Colonic mucosa (tissue), 4 donors: ENCODE results near the gene TBX22. TPM values are rescaled to one million over a fixed set of nuclear protein-coding genes. Genes with fewer than 3 reads are reported as not detected.
"Not testable (repeated sequence)": the region's sequence is repeated elsewhere in the genome, so short reads cannot be mapped to it uniquely, and the experiment has no call there.

ENCODE experiments used
- DNase-seq: peaks from one replicate; pipeline ENCODE4 v3.0.0-alpha.2; 2020
- H3K27ac ChIP-seq: fragments of 200-600 bp; one replicate; pipeline ENCODE4 v1.8.0; 2021
- H3K27me3 ChIP-seq: fragments of 200-600 bp; one replicate; pipeline ENCODE4 v1.8.0; 2021
- H3K36me3 ChIP-seq: fragments of 200-600 bp; one replicate; pipeline ENCODE4 v1.8.0; 2021
- H3K4me1 ChIP-seq: fragments of 200-600 bp; one replicate; pipeline ENCODE4 v1.8.0; 2021; ENCODE audit warnings: mild to moderate bottlenecking
- H3K4me3 ChIP-seq: fragments of 200-600 bp; one replicate; pipeline ENCODE4 v1.8.0; 2021
- H3K9ac ChIP-seq, 2 donors: one replicate each; pipeline ENCODE4 v1.7.0; 2013; ENCODE audit warnings: control low read depth in 2 of 2, low read depth in 2 of 2, low read length in 2 of 2
- H3K9me3 ChIP-seq: fragments of 200-600 bp; one replicate; pipeline ENCODE4 v1.8.0; 2021
- intact Hi-C: fragments of 100-400 bp; cut with DNase I; formaldehyde crosslinking; loops from one replicate; pipeline ENCODE4 v1.14.1; 2022
- total RNA-seq, 2 donors: library from RNA; stranded (reverse); fragmentation: NEBNext Ultra II Directional in 1 of 2; extraction: Animal tissue kit (Norgen Biotek cat#: 25700) in 1 of 2; gene quantifications; one replicate each; pipeline ENCODE4 v1.2.1, GENCODE V29; 2021
- TF ChIP-seq, protein P1 (sequence below): fragments of 200-600 bp; IDR thresholded peaks from one replicate; pipeline ENCODE4 v1.8.0; 2022; ENCODE audit warnings: antibody characterized with exemption, mild to moderate bottlenecking
- donor health status: healthy.
- donor health status: DM: no; HTN: no; CAD: no.
- donor health status: DM: no; HTN: no; CAD: no.

The TBX22 gene
- total RNA-seq, 2 donors from 2014 or later = not detected

DNA sequence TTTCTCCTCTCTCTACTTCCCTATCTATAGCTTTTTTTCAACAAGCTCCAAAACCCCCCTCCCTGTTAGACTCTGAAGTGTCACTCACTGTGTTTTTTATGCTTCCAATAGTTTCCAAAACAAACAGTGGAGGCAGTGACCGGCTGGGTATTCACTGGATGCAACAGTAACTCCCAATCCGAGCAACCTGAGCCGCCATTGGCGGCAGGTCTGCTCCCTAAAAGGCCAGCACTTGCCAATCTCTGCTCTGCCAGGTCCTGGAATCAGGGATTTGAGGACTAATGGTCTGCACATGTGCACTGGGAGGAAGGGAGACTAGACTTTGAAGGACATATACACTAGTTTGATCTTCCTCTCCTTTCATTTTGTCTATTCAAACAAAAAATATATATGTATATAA lies 7.1 kb downstream of the TBX22 start:
- no peaks in the 10 kb centered on the region for H3K27me3 ChIP-seq
- H3K4me3 ChIP-seq = no peak overlapping the region
- intact Hi-C loops = no loop called here
- no peaks in the 10 kb centered on the region for H3K4me1 ChIP-seq
- DNase-seq = no peak
- no peak overlapping the region for H3K9ac ChIP-seq
- no peak overlapping the region for H3K27ac ChIP-seq
- TF ChIP-seq, protein P1, sequence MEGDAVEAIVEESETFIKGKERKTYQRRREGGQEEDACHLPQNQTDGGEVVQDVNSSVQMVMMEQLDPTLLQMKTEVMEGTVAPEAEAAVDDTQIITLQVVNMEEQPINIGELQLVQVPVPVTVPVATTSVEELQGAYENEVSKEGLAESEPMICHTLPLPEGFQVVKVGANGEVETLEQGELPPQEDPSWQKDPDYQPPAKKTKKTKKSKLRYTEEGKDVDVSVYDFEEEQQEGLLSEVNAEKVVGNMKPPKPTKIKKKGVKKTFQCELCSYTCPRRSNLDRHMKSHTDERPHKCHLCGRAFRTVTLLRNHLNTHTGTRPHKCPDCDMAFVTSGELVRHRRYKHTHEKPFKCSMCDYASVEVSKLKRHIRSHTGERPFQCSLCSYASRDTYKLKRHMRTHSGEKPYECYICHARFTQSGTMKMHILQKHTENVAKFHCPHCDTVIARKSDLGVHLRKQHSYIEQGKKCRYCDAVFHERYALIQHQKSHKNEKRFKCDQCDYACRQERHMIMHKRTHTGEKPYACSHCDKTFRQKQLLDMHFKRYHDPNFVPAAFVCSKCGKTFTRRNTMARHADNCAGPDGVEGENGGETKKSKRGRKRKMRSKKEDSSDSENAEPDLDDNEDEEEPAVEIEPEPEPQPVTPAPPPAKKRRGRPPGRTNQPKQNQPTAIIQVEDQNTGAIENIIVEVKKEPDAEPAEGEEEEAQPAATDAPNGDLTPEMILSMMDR = no peak
- no peaks in the 10 kb centered on the region for H3K9me3 ChIP-seq
- no peaks in the 10 kb centered on the region for H3K36me3 ChIP-seq

DNA sequence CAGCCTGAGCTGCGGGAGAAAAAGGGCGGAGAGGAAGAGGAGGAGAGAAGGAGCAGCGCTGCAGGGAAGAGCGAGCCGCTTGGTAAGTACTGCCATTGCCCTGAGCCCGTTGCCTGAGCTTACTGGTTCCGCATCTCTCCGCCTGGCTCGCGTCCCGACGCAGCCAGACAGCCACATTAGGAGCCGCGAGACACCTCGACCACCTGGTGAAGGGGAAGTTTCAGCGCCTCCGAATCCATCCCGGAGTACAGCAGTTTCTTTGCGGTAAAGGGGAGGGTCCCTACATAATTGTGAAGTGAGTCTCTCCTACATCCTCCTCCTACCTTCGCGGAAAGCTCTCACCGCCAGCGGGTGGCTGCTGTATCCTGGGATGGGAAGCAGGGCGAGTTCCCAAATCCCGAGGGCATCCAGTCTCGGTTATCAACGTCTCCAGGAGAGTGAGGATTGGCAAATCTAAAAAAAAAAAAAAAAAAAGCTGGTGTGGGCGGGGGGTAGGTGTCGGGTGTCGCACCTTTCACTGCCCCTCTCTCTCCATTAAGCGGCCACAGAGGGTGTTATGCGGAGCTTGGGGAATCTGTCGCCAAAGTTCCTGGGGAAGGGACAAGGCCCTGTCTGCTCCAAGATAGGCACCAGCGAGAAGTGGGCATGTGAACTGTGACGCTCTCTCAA lies 7.9 kb downstream of the TBX22 start:
- Histone ChIP-seq H3K9me3 (no peaks in the 10 kb centered on the region), H3K27ac (no peak overlapping the region), H3K27me3 (no peaks in the 10 kb centered on the region), H3K4me1 (no peaks in the 10 kb centered on the region), H3K36me3 (no peaks in the 10 kb centered on the region), H3K4me3 (no peak overlapping the region), H3K9ac (no peak overlapping the region)
- no peak for DNase-seq
- intact Hi-C loops = no loop called here
- TF ChIP-seq, protein P1 = no peak

DNA sequence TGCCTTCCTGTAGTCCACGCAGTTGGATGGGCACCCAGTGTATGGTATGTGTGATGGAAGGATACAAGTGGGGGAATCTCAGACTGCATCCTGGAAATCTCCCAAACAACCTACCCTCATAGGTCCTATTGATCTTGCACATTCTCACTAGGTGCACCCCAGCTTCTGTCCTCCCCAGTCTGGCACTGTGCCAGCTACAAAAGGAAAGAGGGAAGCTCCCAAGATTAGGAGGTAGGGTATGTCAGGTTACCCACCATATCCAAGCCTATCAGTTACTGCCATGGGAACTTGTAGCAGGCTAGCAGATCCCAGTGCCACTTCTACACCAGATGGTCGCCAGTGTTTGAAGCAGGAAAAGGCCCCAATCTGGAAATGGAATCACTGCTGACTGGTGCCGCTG lies 11.6 kb downstream of the TBX22 start:
- TF ChIP-seq, protein P1 = no peak
- Histone ChIP-seq H3K27me3 (no peaks in the 10 kb centered on the region), H3K9ac (no peak overlapping the region), H3K27ac (no peak overlapping the region), H3K36me3 (no peaks in the 10 kb centered on the region), H3K9me3 (no peaks in the 10 kb centered on the region), H3K4me3 (no peak overlapping the region), H3K4me1 (no peaks in the 10 kb centered on the region)
- intact Hi-C loops = no loop called here
- no peak for DNase-seq

DNA sequence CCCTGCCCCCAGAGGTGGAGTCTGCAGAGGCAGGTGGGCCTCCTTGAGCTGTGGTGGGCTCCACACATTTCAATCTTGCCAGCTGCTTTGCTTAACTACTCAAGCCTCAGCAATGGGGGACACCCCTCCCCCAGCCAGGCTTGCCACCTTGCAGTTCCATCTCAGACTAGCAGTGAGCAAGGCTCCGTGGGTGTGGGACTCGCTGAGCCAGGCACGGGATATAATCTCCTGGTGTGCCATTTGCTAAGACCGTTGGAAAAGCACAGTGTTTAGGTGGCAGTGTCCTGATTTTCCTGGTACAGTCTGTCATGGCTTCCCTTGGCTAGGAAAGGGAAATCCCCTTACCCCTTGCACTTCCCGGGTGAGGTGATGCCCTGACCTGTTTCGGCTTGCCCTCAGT lies 51.6 kb downstream of the TBX22 start:
- H3K4me1 ChIP-seq, intact Hi-C loops, DNase-seq, H3K27me3 ChIP-seq, H3K9me3 ChIP-seq, H3K27ac ChIP-seq, H3K36me3 ChIP-seq, H3K4me3 ChIP-seq, H3K9ac ChIP-seq: not testable (repeated sequence)

DNA sequence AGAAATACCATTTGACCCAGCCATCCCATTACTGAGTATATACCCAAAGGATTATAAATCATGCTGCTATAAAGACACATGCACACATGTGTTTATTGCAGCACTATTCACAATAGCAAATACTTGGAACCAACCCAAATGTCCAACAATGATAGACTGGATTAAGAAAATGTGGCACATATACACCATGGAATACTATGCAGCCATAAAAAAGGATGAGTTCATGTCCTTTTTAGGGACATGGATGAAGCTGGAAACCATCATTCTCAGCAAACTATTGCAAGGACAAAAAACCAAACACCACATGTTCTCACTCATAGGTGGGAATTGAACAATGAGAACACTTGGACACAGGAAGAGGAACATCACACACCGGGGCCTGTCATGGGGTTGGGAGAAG lies 61.1 kb downstream of the TBX22 start:
- DNase-seq, intact Hi-C loops, H3K9me3 ChIP-seq: not testable (repeated sequence)

More for the DNA sequence above, 61.1 kb downstream of the TBX22 start:
- not testable (repeated sequence) for H3K36me3 ChIP-seq, H3K9ac ChIP-seq, H3K27ac ChIP-seq, H3K4me1 ChIP-seq, H3K27me3 ChIP-seq, H3K4me3 ChIP-seq
